ENCODE data around the gene CCDC167.

The CCDC167 gene

DNA sequence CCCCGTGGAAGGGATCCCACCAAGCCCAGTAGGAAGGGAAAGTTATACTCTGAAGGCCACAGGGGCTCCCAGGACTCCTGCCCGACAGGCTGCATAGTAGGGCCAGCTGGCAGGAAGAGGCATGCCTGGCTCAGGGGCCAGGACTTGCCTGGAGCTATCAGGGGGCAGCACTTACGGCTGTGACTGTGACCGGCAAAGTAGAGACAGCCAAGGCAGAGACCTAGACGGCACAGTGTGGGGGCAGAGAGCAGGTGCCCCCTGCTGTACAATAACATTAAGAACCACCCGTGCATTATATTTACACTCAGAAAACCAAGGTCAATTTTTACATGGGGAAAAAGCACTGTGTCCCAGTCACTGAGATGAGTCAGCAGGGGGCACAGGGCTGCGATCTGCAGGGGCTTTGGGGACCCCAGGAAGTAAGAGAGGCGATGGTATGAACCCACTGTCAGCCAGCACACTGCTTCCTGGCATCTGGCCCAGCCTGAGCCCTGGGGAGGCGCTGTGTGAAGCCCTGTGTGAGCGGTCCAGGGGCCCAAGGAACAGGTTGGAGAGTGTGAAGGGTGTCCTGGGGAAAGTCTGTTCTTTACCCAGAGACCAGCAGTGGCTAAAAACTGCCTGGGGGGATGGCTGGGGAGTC is 9.9 kb downstream of the CCDC167 start:
- DNase-seq (ENCODE audit: low read depth in 3 of 3, low spot score in 1 of 3): no peak

DNA sequence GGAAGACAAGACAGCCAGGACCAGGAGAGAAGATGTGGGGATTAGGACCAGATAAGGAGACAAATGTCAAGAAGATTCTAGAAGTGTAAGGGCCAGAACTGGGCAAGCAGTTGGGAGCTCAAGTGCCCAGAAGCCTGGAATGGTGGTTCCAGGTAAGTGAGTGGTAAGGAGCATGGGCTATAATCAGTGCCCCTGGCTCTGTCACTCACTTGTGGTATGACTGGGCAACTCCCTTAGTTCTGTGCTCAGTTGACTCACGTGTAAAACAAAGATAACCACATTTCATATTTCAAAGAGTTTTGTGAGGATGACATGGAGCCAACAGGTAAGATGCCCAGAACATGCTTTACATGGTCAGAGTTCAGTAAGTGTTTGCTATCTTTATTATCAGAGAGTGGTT is 11.2 kb downstream of the CCDC167 start:
- DNase-seq (ENCODE audit: low read depth in 3 of 3, low spot score in 1 of 3): no peak

DNA sequence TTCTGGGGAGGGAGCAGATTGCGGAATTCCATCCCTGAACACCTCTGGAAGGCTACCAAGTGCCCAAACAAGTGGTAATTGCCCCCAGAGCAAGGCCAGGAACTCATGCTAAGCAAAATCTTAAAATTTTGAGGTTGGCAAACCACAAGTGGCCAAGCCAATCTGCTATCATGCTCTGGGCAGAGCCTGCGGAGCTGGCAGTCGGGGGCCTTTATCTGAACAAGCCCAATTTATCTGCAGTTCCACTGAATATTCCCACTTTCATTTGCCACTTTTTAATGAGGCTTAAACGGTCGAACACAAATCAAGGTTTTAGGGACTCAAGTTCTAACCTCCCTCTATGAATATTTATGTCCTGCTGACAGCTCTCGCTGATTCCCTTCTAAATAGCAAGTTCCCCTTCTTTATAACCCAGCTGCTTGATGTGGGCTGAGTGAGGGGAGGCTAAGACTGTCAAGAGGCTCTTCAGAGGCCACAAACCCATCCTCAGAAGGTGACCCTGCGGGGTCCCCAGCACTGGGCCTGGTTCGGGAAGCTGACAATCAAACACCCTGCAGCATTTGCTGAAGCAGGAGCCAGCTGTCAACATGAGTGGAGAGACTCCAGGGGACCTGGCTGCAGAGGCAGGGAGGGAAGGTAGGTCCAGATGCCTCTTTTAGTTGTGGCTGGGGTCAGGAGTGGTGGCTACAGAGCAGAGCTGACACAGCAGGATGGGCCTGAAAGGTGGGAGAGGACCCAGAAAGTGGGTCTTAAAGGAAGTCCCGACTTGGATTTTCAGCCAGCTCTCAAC is 11.9 kb downstream of the CCDC167 start:
- DNase-seq (ENCODE audit: low read depth in 3 of 3, low spot score in 1 of 3): no peak

DNA sequence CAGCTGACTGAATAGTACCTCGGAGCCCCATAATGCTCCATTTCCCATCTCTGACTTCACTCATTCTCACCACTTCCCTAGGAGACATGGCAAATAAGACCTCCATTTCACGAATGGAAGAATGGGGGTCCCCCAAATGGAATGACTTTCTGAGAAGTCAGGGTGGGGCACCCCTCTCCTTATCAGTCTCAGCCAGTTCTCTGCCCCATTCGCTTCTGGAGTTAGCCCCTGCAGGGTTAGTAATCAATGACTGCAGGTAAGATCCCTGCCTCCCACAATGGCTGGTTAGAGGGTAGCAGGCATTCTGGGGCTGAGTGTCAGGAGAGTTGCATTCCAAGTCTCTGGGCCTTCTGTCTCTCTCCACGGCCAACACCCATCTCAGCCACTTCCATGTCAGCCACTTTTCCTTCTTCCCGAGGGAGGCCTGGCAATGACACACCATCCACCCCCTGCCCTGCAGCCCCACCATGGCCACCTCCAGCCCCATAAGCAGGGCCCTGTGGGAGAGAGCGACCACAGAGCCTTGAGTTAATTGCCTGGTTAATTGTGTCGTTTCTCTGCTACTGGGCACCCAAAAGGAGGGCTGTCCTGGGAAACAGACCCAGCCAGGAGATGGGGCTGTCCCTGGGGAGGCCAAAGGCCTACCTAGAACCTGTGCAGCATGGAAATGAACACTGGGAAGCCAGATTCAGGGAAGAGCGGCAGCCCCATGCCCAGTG is 13.4 kb downstream of the CCDC167 start:
- DNase-seq (ENCODE audit: low read depth in 3 of 3, low spot score in 1 of 3): no peak

DNA sequence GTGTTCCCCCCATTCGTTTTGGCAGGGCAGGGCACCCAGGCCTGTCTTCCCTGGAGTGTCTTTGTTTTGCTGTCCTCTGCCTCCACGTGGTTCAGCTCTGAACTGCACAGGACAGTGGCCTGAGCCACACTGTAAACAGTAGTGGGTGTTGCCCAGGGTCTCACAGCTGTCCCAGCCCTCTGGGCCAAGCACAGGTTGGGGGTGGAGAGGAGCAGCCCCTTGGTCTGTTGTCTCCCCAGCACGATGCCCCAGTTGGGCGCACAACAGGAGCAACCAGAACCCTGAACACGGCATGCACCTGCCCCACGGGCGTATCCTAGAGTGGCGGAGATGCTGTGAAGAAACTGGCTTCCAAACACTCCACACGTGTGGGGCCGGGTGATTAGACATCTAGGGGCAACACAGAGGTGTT is 14.4 kb downstream of the CCDC167 start:
- no peak for DNase-seq (ENCODE audit: low read depth in 3 of 3, low spot score in 1 of 3)

DNA sequence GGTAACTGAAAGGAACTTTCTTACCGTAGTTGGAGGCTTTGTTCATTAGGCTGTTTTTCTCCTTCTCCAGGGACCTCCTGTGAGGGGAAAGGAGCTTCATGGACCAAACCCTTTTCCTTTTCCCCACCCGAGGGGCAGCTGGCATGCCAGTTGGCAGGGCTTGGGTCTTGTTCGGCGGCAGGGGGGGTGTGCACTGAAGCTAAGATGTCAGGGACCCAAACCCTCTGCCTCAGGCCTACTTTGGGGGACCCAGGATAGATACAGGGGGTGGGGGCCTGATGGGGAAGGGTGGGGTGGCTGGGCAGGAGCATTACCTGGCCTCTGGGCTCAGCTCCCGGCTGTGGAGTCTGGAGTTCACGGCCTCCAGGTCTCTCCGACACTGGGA is 14.9 kb downstream of the CCDC167 start:
- DNase-seq (ENCODE audit: low read depth in 3 of 3, low spot score in 1 of 3): no peak

DNA sequence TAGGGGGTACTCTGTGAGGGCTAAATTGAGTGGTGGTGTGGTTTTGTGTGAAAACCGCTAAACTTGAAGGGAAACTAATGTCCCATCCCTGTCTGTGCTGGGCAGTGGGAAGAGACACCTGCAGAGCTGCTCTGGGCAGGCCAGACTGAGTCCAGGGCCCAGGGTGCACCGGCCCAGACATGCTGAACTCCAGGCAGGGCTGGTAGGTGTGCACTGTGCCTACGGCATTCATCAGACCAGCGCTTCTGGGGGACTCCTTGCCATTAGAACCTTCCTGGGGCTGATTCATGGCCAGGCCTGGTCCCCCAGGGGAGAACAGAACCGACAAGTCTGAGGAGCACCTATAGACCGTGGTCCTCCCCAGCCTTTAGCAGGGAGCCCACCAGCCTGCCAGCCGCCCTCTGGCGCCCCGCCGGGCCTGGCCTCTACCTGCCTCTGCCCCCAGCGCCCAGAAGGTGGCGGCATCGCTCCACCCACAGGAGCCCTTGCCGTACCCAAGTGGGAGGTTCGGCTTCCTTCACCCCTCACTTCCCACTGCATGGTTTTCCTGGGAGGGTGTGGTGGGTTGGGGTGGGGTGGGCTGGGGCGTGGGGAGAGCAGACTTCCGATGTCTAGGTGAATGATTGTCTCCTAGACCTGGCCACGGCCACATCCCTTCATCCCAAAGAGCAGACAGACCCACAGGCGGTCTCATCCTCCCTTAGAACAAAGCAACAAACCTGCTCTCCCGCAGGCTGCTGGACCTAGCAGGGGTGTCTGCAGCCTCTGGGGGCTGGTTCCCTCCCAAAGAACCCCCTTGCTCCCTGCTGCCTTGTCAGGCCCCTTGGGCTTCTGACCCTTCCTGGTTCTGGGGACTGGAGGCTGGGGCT is 15.5 kb downstream of the CCDC167 start:
- peak; percentile 30 to 75 (median 57) for DNase-seq (ENCODE audit: low read depth in 3 of 3, low spot score in 1 of 3)

DNA sequence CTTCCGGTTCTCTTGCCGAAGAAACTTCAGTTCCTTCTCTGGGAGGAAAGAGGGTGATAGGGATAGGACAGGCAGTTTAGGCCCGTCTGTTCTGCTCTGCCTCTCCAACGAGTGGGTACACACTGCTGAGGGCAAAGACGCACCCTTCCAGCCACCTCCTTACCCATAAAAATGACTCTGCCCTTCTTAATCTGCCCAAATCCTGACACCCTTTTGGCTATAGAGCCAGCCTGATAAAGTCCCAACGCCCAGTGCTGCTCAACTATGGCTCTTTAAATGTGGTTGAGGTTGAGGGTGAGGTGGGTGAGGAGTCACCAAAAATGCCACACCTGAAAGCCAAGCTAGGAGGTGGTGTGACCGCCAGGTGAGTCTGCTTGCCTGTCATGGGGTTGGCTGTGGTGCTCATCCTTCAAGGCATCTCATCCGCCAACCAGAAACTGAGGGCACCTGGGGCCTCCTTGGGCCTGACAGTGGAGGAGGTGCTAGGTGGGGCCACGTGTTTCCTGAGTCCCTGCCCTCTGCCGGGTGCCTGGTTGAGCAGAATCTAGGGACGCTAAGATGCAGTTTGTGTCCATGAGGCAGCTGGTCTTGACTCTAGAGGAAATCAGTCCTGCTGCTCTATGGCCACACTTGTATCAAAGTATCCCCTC is 16.3 kb downstream of the CCDC167 start:
- DNase-seq (ENCODE audit: low read depth in 3 of 3, low spot score in 1 of 3): no peak

DNA sequence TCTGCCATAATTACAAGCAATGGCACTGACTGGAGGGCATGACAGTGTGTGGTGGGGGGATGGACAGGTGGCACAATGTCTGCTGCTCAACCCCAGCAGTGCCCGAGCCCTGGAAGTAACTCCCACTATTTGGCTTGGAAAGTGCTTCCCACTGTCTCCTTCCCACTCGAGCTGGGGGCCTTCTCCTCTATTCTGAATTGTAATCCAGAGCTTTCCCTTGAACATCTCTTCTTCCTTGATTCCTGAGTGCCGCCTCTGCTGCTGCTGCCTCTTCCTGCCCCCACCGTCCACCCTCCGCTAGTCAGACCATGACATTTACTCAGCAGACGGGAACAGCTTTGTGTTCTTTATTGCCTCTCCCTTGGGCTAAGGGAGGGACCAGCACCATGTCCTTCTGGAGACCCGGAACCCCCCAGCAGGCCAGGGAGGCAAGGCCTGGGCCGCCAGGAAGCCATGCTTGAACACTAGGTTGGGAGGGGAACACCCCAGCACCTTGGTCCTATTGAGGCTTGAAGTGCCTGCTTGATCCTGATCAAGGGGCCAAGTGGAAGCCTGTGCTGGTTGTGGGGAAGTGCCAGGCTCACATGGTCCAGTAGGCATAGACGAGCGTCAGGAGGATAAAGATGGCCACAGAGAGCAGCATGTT is 17.0 kb downstream of the CCDC167 start:
- no peak for DNase-seq (ENCODE audit: low read depth in 3 of 3, low spot score in 1 of 3)

DNA sequence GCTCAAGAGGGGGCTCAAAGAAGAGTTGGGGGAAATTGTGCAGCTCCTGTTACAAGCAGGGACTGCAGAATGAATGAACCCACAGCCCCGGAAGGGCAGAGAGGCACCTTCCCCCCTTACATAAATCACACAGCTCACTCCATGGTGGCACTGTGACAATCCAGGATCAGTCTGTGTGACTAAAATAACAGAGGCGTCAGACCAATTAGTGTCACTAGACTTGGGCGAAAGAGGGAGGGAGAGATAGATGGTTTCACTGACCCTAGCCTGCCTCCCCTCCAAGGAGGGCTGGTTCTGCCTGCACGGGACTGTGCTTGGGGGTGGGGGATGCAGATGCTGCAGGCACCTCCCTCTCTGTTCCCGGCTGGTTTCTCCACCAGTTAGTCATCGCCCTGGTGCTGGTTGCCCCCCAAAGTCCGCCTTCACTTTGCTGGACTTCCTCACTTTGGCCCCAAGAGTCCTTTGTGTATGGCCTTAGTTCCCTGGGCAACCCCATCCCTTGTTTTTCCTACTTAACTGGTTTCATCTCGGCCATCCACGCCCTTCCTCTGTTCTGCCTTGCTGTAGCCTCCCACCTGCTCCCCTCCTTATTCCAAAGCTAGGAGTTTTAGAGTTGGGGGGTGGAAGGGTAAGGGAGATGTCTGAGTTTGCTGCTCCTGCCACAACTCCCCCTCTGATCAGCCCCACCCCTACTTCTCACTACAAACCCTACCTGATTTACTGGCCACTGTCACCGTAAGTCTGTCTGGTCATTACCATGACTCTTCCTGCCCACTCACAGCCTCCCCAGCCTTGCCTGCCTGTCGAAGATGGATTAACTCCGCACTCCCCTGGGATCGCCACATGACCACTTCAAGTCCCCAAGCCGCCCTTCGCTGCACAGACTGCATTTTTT is 17.7 kb downstream of the CCDC167 start:
- DNase-seq (ENCODE audit: low read depth in 3 of 3, low spot score in 1 of 3): no peak

DNA sequence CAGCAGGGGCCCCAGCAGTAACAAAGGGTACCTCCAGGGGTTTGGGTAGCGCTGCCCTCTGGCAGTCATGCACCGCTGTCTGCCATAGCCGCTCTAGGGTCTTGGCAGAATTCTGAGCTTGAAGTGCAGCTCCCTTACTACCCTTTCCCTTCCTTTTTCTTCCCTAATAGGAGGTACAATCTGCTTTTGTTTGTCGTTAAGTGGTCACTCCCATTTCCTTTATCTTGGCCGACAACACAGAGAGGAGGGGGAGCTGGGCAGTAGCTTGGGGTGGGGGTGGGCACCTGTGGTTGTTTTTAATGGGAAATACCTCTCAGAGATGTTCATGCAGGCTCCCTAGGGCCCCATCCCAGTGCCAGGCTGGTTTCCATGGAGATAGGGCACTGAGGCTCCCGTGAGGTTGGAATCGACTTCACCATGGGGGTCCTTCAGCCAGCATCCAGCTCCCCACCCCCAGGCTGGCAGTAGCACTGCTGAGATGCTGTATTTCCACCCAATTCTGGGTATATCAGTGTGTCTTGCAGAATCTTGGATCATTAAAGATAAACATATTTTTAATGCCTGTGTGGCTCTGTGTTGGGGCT is 18.6 kb downstream of the CCDC167 start:
- DNase-seq (ENCODE audit: low read depth in 3 of 3, low spot score in 1 of 3): no peak

DNA sequence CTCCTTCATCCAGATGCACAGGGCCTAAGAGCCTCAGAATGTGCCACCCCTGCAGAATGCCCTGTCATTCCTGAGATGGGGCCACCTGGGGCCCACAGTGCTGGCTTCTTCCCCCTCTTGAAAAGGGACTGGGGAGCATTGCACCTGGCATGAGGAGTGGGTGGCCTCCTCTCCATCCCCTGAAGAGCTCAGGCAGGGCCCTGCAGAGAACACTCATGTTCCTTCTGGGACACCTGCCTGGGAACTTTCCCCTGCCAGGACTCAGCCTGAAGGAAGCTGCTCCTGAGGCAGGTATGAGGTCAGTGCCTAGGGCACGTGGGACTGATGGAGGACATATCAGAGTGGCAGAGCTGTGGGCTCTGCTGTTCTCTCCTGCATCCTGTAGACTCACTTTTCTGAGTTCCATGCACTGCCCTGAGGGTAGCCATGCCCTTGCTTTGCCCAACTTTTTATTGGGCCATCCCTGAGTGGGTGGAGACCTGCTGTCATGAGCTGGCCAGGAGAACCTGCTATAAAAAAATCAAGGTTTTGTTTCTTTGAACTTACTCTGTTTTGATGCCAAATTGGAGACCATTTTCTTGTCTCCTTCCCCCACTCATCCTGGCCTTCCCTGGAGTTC is 19.5 kb downstream of the CCDC167 start:
- no peak for DNase-seq (ENCODE audit: low read depth in 3 of 3, low spot score in 1 of 3)

DNA sequence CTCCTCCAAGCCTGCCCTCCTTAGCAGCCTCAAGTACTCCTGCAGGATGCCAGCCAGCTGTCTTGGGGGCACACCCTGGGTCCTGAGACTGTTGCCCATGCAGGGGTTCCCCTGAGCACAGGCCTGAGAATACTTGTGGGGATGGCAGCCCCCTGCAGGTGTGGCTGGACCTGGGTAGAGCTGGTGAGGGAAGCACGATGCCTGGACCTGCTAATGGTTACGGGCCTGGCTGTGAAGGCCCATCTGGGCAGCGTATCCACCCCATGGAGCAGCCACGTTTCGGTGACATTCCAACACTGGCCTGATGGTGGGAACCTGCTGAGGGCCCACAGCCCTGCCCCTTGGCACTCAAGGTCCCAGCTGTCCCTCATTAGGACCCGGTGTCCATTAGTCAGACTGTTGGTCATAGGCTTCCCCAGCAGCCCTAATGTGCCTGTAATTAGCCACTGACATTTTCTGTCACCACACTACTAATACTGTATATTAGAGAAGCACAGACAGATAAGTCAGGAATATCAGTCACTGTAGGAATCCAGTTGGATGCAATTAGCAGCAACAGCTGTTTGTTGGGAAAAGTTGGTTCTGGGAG is 20.3 kb downstream of the CCDC167 start:
- DNase-seq (ENCODE audit: low read depth in 3 of 3, low spot score in 1 of 3): no peak

DNA sequence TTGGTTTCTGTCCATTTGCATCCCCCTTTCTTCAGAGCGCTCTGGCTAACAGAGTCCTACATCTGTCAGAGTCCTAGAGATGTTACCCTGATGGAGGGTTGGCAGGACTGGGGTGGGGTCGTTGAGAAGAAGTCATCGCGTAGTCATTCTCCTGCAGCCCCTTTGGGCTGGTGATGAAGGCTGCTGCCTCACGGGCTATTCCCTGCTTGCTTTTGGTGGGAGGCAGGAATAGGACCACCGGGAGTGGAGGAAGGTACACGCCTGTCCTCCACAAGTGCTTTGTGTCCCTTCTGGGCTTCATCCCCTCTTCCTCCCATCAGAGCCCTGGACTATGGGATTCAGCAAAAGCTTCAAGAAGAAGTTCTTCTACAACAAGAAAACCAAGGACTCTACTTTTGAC is 20.9 kb downstream of the CCDC167 start:
- no peak for DNase-seq (ENCODE audit: low read depth in 3 of 3, low spot score in 1 of 3)

DNA sequence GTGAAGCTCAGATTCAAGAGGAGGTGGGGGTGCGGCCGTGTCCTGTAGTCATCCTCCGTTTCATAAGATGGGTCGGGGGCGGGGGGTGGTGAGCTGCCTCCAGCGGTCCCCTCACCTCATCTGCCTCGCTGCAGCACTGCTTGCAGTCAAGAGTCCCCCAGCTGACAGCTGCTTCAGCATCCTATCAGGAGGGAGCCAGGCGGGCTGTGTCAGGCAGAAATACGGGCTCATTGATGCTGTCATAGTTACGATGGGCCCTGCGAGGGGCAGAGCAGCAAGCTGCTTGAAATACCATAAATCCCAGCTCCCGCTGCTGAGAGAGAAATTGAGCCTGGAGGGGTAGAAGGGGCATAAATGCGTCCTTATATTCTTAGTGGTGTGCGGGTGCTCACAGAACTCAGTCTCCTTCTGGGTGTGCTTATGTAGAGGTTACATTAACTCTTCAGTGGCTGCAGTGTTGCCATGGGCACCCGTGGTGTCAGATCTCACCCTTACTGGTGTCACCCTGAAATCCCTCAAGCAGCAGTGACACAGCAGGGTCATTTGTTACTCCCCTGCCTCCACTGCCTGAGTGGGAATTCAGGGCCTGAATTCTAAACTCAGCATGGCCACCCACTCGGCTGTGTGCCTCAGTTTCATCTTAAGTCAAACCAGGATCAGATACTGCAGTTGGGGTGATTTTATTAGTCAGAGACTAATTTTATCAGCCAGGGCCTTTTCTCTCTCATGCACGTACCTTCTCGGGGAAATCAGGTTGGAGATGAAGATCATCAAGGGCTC is 21.8 kb downstream of the CCDC167 start:
- DNase-seq (ENCODE audit: low read depth in 3 of 3, low spot score in 1 of 3): no peak

DNA sequence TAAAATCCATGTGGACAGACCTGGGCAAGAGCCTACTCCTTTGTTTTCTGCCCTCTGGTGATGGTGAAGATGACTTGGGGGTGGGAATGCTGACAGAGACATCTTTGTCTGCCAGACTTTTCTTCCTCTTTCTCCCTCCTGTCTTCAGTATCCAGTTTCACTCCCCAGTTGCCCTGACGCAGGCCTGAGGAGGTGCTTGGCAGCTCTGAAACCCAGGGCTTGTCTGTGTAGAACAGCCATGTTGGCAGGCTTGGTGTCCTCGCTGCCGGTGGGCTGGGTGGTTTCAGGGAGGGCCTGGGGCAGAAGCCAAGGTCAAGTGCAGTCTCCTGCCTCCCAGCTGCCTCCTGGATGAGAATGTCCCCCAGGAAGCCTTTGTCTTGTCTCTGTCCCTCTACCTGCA is 22.5 kb downstream of the CCDC167 start:
- DNase-seq (ENCODE audit: low read depth in 3 of 3, low spot score in 1 of 3): no peak

DNA sequence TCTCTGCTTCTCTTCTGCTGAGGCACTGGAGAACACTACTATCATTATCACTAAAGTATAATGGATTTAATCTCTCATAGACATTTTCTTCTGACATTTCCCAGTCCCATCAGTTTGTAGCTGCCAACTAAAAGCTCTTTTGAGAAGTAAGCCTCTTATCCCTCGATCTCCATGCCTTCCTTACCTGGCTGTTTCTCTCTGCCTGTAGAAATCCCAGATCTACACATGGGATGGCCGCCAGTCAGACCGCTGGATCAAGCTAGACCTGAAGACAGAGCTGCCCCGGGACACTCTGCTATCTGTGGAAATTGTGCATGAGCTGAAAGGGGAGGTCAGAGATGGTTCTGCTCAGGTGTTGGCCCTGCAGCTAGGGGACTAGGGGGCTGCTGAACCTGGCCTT is 25.4 kb downstream of the CCDC167 start:
- DNase-seq (ENCODE audit: low read depth in 3 of 3, low spot score in 1 of 3): no peak
